HG02885 (cell line): ENCODE measurements around the gene ZDHHC12.
A peak's percentile ranks its signal among the peaks of the same experiment; 100 is the strongest.
"Not testable (repeated sequence)": the region's sequence is repeated elsewhere in the genome, so short reads cannot be mapped to it uniquely, and the experiment has no call there.

ENCODE experiments used
- ATAC-seq: cut with Tn5 transposase; IDR thresholded peaks from one replicate; pipeline ENCODE4 v1.9.1; 2021; ENCODE audit warnings: mild to moderate bottlenecking; ENCODE audit not compliant: unreplicated experiment, poor library complexity

The ZDHHC12 gene

DNA sequence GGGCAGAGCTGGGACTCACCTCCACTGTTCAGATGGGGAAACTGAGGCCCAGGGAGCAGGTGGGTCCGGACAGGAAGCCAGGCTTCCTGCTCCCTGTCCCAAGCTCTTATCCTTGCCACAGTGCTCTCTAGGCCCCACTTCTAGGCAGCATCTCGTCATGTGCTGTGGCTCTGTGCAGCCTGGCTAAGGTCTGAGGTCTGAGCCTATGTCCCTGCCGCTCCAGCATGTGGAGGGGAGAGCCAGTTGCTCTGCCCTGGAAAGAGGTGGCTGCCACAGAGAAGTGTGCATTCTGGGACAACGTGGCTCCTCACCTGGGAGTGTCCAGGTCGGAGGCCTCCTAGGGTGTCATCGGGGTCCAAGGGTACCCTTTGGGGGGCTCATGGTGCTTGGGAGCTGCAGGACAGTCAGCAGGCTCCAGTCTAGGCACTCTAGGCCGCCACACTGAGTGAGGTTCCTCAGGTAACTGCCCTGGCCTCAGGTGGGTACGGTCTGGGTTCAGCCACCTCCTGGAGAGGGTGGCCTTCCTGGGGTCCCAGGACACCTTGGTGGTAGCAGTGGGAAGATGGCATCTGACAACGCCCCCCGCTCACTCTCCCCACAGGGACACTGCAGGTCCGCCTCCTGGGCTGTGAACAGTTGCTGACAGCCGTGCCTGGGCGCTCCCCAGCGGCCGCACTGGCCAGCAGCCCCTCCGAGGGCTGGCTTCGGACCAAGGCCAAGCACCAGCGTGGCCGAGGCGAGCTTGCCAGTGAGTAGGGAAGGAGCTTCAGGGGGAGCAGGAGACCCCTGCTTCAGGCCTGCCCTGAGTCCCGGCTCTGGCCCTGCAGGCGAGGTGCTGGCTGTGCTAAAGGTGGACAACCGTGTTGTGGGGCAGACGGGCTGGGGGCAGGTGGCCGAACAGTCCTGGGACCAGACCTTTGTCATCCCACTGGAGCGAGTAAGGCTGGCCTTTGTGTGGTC lies 11.2 kb downstream of the ZDHHC12 start:
- no peak for ATAC-seq

DNA sequence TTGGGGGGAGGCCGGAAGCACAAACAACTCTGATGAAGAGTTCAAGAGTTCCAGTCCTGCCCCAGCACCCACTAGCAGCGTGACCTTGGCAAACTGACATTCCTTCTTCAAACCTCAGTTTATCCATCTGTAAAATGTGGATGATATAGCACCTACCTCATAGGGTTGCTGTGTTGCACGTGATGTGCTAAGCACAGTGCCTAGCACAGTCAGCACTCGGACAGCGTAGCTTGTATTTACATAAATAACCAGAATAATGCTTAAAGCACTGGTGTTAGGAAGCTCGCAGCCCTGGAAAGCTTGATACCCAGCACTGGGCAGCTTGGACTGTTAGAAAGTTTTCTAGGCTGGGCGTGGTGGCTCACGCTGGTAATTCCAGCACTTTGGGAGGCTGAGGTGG lies 16.5 kb downstream of the ZDHHC12 start:
- no peak for ATAC-seq

DNA sequence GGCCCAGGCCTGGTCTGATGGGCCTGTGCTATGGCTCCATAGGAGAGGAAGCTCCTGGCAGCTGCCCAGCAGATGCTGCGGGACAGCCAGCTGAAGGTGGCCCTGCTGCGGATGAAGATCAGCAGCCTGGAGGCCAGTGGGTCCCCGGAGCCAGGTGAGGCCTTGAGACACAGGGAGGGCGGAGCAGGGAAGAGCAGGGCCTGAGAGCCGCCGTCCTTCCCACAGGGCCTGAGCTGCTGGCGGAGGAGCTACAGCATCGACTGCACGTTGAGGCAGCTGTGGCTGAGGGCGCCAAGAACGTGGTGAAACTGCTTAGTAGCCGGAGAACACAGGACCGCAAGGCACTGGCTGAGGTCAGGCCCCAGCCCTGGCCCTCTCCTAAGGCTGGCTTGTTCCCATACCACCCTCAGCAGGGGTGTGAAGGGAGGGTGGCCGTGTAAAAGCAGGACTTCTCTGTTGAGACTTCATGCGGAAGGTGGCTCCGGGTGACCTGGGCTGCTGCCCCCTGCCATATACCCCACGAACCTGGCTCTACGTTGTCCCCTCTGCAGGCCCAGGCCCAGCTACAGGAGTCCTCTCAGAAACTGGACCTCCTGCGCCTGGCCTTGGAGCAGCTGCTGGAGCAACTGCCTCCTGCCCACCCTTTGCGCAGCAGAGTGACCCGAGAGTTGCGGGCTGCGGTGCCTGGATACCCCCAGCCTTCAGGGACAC lies 17.1 kb downstream of the ZDHHC12 start:
- no peak for ATAC-seq

DNA sequence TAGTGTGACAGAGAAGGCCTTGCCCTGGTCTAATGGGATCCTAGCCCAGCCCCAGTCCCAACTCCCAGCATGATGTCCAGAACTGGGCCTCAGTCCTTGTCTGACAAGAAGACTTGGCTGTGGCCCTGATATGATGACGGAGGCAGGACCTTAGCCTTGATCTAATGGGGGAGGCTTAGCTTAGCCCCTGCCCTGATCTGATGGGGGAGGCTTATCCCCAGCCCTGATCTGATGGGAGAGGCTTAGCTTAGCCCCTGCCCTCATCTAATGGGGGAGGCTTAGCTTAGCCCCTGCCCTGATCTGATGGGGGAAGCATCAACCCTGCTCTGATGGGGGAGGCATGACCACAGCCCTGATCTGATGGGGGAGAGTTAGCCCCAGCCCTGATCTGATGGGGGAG lies 17.9 kb downstream of the ZDHHC12 start:
- ATAC-seq = no peak

DNA sequence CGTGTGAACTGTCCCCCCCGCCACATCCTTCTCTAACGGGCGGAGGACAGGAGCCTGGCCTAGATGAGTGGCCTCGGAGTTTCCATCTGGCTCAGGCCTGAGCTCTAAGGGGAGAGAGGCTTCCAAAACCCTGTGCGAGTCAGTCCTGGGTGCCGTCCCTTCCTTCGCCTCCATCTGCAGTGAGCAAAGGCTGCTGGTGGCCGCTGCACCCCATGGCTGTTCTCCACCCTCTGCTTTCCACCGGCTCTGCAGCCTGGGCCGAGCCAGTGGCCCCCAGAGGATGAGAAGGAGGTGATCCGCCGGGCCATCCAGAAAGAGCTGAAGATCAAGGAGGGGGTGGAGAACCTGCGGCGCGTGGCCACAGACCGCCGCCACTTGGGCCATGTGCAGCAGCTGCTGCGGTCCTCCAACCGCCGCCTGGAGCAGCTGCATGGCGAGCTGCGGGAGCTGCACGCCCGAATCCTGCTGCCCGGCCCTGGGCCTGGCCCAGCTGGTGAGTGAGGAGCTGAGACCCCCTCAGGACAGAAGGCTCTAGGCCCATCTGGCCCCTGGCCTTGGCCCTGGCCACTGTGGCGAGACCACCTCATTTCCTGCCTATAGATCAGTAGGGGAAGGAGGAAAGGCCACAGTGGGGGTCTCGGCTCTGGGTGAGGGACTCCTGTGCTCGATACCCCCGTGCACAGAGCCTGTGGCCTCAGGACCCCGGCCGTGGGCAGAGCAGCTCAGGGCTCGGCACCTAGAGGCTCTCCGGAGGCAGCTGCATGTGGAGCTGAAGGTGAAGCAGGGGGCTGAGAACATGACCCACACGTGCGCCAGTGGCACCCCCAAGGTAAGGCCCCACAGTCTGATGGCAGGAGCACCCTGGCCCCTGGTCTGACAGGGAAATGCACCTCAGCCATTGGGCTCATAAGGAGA lies 18.6 kb downstream of the ZDHHC12 start:
- no peak for ATAC-seq

DNA sequence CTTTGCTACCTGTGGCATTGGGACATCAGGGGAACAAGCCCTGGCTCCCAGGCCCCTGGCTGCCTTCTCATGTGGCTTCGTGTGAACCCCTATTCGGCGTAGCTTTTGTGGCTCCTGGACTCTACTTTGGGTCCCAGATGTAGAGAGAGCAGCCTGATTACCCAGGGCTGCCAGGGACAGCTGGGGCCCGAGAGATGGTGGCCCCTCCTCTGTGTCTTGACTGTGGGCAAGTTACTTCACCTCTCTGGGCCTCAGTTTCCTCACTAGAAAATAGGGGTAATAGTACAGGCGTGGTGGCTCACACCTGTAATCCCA lies 19.6 kb downstream of the ZDHHC12 start:
- no peak for ATAC-seq

DNA sequence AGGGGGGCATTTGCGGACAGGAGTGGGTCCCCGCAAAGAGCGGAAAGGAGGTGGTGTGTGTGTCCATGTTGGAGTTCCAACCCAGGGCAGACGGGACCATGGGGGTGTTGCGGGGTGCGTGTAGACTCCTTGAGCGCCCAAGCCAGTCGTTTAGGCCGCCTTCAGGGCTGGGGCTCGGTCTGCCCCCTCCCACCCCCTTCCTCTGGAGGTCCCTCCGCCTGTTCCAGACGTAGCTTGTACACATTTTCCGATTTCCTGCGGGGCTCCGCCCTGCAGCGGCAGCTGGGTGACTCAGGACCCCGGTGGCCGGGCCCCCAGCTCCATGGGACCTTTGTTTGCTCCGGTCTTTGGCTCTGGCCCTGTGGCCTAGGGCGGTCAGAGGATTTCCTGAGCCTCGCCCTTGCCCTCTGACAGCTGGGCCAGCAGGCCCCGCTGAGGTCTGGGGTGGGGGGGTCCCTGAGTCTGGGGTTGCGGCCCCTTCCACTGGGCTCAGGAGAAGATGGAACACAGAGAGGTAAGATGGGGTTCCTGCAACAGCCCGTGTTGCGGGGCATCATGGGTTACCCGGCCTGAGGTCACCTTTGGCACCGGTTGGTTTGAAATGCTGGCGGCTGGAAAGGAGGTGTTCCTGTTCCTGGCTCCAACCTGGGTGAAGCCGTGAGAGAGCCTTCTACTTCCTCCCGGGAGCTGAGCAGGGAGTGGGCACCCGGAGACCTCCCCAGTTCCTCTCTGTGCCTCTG lies 20.1 kb downstream of the ZDHHC12 start:
- no peak for ATAC-seq

DNA sequence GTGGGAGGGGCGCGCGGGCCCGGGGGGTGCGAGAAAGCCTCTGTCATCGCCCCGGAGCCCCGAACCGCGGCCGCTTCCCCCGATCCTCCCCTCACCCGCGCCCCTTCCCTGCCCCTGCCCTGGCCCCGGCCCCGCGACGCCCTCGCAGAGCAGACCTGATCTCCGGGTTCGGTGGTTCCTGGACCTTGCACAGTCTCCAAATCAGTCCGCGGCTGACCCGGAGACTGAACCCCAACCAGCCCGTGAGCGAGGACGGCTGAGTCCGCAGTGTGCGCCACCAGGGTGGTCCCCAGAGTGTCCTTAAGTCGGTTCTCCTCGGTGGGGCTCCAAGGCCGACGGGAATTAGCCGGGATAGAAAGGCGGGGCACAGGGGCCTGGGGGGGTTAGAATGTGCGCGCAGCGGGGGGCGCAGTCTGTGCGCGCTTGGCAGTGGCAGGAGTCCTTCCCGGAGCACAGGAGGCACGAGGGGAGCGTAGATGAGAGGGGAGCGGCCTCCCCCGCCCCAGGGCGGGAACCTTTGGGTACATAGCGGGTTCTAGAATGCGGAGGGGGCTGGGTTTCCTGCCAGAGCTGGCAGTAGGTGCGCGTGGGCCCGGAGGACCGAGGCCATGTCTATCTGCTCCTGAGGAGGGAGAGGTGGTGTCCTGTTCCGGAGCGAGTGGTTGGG lies 20.8 kb downstream of the ZDHHC12 start:
- no peak for ATAC-seq

DNA sequence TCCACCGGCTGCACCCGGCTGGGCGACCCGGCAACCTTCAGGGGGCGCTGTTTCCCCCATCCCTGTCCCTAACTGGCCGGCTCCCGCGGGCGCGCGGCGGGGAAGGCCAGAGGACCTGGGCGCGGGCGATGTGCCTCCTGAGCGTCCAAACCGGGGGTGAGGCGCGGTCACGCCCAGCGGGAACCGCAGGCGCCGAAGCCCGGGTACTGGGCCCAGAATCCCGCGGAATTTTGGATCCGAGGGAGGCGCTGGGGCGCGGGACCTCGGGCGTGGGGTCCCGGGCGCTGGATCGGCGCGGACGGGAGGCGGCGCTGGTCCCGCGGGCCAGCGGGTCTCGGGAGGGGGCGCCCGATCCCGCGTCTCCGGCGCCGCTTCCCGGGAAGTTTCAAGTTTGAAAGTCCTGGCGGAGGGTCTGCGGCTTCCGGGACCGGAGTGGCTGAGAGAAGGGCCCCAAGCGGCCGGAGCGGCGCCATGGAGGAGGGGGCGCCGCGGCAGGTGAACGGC lies 21.4 kb downstream of the ZDHHC12 start, which contains the start of gene PKN3:
Gene PKN3, plus strand, starts transcription at position 59 of the 504 bp plus-strand sequence. Its CDS starts 413 bp downstream, at position 472.
- ATAC-seq = peak; percentile 78

DNA sequence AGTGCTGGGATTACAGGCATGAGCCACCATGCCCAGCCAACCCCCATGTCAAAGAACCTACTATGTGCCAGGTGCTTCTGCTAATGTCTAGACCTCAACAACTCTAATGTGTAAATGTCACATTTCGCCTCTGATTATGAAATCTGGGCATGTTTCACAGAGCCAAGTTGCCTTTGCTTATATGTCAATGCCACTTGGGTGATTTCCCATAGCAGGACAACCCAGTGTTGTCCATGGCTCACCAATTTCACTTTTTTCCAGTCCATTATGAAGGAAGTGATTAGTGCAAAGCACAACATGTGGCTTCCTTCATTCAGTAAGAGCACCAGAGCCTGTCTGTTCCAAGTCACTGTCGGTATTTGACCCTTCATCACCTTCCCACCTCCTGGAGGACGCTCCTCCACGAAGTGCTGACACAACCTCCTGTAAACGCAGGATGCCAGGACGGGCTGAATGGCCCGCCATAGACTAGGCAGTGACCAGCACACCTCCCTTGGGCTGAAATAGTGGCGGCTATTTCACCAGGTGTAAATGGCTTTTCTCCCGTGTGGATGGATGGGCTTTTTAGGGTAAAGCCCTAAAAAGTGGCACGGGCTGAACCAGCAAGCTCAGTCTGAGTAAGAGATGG lies 22.6 kb downstream of the ZDHHC12 start:
- no peak for ATAC-seq

DNA sequence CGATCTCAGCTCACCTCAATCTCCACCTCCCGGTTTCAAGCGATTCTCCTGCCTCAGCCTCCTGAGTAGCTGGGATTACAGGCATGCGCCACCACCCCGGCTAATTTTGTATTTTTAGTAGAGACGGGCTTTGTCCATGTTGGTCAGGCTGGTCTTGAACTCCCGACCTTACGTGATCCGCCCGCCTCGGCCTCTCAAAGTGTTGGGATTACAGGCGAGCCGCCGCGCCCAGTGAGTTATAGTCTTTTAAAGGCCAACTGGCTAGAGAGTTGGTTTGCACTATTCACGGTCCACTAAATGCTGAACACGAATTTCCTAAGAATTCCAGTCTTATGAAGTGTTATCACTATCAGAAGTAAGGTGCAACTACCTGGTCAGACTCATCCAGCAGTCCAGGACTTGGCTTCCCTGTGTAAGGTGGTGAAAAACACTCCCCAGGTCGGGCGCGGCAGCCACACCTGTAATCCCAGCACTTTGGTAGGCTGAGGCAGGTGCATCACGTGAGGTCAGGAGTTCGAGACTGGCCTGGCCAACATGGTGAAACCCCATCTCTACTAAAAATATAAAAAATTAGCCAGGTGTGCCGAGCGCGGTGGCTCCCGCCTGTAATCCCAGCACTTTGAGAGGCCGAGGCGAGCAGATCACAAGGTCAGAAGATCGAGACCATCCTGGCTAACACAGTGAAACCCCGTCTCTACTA lies 24.7 kb downstream of the ZDHHC12 start:
- ATAC-seq = not testable (repeated sequence)

DNA sequence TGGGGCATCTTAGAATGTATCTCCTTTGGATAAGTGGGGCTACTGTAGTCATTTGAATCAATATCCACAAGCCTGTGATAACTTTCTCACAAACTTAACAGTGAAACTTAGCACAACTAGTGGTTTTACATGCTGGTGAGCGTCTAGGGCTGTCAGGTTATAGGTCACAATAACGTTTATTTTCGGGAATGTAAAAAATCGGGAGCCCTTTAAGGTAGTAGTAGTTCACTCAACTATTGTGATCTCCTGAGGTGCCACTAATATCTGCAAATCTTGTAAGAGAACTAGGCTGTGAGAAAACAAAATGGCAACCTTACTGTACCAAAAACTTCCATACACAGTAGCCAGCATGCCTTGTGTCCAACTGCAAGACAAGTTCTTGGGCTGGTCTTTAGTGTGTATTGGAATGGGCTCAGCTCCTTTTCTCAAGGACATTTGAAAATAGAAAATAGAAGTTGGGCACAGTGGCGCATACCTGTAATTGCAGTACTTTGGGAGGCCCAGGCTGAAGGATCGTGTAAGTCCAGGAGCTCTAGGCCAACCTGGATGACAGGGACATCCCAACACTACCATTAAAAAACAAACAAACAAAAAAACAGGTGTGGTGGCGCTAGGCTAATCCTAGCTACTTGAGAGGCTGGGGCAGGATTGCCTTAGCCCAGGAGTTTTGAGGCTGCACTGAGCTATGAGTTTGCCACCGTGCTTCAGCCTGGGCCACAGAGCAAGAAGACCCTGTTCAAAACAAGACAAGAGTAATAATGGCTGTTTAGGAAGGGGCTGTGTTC lies 26.8 kb downstream of the ZDHHC12 start:
- ATAC-seq = no peak

DNA sequence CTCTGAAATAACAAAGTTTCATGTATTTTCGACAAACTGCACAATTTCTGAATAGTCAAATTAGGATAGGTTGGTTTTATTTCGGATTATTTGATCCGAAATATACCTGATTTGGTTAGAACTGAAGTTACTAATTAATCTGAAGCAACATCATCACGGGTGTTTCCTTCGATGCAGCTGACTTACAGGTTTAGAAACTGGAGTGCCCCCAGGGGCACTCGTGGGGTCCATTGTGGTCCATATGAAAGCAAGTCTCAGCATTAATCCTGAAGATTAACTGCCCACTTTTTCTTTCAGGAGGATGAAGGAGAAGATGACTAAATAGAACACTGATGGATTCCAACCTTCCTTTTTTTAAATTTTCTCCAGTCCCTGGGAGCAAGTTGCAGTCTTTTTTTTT lies 29.6 kb downstream of the ZDHHC12 start:
- ATAC-seq = no peak

DNA sequence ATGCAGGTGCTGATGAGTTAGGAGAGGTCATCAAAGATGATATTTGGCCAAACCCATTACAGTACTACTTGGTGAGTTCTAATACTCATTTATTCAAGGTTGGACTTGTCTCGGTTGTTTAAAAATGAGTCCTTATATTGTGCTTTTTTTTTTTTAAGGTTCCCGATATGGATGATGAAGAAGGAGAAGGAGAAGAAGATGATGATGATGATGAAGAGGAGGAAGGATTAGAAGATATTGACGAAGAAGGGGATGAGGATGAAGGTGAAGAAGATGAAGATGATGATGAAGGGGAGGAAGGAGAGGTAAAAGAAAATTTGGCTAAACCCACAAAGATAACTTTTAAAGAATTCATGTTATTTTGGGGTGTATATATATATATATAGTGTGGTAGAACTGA lies 30.2 kb downstream of the ZDHHC12 start:
- ATAC-seq = not testable (repeated sequence)

DNA sequence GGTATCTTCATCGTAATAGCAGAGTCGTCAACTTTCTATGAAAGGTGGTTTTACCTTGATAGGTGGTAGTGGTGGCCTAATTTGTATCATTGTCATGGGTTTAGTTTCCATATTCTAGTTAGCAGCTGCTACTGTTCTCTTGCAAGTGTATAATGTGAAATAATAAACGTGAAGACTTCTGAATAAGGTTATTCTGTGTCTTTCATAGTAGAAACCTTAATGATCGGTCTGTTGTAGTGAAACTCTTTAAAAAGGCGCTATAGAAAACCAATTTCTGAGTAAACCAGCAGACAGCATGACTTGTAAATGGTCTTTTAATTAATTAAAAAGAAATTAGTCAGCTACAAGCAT lies 33.3 kb downstream of the ZDHHC12 start:
- ATAC-seq = no peak

DNA sequence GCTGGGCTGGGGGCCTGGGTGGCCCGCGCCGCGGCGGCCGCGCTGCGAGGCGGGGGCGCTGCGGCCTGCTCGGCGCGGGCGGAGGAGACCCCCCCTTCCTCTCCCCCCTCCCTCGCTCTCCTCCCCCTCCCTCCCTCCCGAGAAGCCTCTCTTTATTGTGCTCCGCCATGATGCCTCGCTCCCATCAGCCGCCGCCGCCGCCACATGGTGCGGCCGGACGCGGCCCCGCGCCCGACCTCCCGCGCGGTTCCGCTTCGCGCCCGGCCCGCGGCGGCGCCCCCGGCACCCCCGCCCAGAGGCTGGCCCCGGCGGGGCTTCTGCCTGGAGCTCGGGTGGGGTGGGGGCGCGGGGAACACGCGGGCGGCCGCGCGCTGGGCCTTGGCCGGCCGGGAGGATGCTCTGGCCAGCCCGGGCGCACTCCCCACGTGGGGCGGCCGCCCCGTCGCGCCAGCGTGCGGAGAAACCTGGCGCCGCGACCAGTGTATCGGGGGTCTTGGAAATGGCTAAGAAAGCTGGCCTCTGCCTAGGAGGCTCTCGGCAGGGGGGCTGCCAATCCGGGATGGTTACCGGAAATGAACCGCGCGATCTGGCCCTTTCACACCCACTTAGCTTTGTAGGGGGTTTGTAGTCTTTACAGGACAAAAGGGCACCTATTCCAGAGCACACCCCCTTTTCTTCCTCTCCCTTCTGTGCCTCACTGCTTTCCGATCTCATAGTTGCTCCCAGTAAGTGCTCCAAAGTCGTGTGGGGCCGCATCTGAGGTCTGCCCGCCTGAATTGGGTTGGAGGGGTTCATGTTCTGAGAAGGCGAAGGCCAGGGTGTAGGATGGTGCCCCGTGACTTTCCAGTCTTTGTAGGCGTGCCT lies 33.9 kb downstream of the ZDHHC12 start:
- ATAC-seq = no peak
